ENCODE data around the gene RCOR3.
A peak's percentile ranks its signal among the peaks of the same experiment; 100 is the strongest.
"Not testable (repeated sequence)": the region's sequence is repeated elsewhere in the genome, so short reads cannot be mapped to it uniquely, and the experiment has no call there.

RCOR3 gene

DNA sequence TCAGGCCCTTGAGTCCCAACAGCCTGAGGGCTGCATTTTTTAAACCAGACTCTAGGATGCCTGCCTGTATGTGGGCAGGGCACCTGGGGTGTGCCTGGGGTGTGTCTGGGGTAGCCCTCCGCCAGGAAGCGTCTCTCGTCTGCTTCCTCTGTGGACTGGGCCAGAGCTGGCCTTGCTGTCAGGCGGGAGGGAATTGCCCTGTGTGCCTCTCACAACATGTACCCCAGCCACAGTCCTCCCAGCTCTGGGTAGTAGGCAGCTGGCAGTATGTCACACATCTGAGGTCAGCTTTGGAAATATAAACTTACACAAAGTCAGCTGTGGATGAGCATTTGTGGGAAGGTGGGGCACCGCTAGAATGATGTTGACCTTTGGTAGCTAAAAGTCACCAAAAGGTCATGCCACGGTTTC, 80.5 kb downstream of the RCOR3 start:
- DNase-seq (ENCODE audit: low read depth in 2 of 3, low spot score in 1 of 3): no peak

DNA sequence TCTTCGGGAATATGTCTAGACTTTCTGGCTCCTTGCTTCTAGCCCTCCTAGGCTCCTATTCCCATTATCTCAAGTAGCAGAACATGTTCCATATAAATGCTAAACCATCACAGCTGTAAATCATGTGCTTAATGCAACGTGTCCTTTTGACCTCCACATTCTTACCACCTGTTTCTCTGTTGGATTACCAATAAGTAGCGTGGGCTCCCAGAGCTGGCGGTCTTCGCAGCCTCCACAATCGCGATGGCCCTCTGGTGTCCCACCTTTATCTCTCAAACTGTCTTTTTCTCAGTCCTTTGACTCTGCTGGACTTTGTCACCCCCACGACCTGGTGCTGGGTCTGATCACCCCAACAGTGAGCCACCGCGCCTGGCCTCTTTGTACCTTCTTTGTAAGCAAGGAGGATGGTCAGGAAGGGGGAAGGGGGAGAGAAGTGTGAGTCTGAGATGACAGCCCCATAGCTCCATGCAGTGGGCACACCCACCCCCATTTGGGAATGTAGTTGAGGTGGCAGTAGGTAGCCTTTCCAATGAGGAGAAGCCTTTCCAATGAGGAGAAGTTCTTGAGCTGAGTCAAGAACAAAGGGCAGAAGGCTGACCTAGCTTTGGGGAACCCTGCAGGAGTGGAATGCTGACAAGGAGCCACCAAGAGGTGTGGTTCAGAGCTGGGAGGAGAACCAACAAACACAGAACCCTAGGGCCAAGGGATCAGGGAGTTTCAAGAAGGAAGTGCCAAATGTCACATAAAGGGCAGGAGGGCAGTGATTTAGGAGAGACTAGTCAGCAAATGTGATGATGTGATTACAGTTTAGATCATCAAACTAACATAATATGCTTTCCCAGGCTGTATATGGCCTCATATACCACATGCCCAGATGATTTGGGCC, 81.7 kb downstream of the RCOR3 start:
- no peak for DNase-seq (ENCODE audit: low read depth in 2 of 3, low spot score in 1 of 3)

DNA sequence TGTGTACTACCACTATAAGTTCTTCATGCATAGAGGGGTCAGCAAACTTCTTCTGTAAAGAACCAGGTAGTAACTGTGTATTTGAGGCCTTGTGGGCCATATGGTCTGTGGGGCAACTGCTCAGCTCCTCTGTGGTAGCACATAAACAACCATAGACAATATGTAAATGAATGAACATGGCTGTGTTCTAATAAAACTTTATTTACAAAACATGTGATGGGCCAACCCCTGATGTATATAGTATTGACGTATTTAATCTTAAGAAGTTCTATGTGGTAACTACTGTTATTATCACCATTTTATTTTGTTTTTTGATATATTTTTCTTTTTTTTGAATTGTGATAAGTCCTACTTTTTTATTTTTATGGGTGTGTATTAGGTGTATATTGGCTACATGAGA, 82.8 kb downstream of the RCOR3 start:
- DNase-seq (ENCODE audit: low read depth in 2 of 3, low spot score in 1 of 3): no peak

DNA sequence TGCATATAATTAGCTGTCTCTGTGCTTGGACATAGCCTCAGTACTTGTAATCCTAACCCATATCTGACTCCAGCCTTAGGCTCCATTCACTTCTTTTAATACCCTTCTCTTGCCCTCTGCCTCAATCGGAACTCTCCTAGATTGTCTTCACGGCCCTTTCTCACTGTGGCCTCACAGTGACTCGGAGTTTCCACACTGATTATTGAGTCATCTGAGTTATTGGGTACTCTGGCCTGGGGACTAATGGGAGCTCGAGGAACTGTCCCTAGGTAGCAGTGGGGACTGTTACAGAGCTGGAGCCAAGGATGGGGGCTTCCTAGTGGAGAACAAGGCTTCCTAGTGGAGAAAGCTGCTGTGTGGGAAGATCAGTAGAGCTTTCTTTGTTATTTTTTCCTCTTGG, 84.4 kb downstream of the RCOR3 start:
- no peak for DNase-seq (ENCODE audit: low read depth in 2 of 3, low spot score in 1 of 3)

DNA sequence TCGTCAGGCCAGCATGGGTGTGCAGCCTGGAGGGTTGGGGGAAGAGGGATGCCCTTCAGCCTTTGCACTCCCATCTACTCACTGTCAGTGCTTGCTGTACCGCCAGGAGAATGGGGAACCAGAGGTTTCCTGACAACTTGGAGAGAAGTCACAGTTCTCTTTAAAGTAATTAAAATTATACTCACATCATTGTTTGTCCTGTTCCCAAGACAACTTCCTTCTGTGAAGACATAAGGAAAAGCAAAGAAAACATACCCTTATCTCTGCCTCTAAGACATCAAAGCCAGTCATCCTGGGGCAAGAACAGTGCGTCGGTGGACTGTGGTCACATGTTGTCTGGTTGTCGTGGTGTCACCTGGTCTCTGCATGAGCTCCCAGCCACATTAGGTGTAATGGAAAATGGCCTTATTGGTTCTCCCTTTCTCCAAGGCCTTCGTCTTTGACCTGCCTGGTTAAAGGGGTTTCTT, 85.0 kb downstream of the RCOR3 start:
- no peak for DNase-seq (ENCODE audit: low read depth in 2 of 3, low spot score in 1 of 3)

DNA sequence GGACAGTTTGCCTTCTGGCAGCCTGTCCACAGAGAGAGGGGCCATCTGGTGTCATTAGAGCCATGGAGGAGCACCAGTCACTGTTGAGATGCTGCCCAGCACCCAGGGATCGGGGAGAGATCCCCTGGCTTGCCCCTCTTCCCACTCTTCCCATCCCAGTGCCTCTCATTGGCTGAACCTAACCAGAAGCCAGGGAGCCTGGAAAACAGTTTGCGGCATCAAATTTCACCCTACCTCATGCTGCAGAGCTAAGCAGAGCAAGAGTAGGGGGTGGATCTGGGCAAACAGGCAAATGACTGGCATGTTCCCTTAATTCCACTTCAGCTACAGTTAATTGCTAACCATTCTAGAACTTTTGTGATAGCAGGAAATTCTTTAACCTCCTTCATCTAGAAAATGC, 86.6 kb downstream of the RCOR3 start:
- no peak for DNase-seq (ENCODE audit: low read depth in 2 of 3, low spot score in 1 of 3)

DNA sequence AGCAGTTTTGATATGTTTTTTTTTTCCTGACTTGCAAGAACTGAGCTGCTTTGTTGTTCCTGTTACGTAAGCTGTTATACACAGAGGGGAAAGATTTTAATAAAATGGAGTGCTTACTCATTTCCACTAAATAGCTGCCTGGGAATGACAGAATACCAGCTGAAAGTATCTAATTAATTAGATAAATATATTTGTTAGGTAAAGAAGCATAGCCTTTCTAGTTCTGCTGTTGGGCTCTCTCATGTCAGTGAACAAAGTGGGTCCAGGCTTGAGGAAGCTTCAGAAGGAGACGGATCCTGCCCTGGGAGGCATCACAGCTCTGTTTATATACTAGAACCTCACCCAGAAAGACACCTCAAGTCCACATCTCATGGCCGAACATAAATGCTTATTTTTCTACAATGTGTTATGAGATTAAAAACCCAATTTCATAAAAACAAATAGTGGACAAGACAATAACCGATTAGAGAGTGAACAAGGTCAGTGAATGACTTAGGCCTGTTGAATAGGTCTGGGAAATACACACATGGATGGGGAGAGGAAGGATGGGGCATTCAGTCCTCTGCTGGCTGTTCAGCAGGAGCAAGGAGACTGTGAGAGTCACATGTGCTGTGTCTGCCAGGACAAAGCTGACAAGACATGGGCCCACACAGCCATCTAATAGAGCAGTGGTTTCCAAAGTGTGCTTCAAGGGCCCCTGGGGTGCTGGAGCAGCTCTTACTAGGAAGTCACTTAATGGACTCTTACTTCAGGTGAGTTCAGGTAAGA, 88.1 kb downstream of the RCOR3 start:
- DNase-seq (ENCODE audit: low read depth in 2 of 3, low spot score in 1 of 3): no peak

DNA sequence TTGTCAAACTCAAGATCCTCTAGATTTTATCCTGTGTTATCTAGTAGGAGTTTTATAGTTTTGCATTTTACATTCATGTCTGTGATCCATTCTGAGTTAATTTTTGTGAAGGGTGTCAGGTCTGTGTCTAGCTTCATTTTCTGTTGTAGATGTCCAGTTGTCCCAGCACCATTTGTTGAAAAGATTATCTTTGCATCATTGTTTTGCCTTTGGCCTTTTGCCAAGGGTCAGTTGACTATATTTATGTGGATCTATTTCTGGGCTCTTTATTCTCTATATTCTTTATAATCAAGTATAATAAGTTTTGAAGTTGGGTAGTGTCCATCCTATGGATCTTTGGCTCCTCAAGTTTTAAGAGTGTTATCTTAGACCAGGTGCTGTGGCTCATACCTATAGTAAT, 89.4 kb downstream of the RCOR3 start:
- DNase-seq (ENCODE audit: low read depth in 2 of 3, low spot score in 1 of 3): no peak

DNA sequence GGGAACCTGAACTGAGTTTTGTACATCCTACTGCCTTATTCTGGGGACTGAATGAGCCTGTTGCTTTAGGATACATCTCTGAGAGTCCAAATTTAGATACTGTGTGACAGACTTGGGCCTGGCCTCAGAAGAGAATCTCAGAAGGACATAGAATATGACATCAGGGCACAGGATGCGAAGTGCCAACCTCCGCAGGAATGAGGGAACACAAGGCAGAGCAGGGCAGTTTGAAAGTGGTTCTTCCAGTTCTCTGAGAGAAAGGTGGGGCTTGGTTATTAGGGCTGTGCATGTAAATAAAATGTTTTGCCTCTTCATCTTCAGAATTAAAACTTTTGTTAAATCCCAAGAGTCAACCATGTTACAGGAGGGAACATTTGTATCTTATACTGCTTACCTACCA, 90.6 kb downstream of the RCOR3 start:
- no peak for DNase-seq (ENCODE audit: low read depth in 2 of 3, low spot score in 1 of 3)

DNA sequence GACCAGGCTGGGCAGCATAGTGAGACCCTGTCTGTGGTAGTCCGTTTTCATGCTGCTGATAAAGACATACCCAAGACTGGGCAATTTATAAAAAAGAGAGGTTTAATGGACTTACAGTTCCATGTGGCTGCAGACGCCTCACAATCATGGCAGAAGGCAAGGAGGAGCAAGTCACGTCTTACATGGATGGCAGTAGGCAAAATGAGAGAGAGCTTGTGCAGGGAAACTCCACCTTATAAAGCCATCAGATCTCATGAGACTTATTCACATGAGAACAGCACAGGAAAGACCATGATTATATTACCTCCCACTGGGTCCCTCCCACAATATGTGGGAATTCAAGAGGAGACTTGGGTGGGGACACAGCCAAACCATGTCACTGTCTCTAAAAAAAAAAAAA, 92.9 kb downstream of the RCOR3 start:
- not testable (repeated sequence) for DNase-seq (ENCODE audit: low read depth in 2 of 3, low spot score in 1 of 3)

DNA sequence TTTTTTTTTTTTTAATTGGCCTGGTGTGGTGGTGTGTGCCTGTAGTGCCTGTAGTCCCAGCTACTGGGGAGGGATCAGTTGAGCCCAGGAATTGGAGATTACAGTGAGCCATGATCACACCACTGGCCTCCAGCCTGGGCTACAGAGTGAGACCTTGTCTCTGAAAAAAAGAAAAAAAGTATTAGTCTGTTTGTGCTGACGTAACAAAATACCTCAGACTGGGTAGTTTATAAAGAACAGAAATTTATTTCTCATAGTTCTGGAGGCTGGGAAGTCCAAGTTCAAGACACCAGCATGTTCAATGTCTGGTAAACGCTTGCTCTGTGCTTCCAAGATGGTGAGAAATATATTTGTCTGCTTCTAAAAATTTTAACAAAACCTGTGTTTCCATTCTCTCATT, 93.3 kb downstream of the RCOR3 start:
- DNase-seq (ENCODE audit: low read depth in 2 of 3, low spot score in 1 of 3): no peak

DNA sequence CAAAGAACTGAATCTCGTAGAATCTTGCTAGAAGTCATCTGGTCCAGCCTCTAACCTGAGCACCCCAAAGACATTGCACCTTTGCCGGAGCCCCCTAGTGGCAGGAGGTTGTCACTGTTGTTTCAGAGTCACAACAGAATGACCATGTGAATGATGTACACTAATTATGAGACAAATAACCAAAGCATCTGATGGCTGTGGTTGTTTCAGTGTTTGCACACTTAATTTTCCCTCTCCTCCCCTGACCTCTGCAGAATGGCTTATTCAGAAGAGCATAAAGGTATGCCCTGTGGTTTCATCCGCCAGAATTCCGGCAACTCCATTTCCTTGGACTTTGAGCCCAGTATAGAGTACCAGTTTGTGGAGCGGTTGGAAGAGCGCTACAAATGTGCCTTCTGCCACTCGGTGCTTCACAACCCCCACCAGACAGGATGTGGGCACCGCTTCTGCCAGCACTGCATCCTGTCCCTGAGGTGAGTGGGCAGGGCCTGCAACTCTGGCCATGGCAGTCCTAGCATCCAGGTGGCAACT, 93.9 kb downstream of the RCOR3 start:
- peak; percentile 45 to 54 (median 48) for DNase-seq (ENCODE audit: low read depth in 2 of 3, low spot score in 1 of 3)

DNA sequence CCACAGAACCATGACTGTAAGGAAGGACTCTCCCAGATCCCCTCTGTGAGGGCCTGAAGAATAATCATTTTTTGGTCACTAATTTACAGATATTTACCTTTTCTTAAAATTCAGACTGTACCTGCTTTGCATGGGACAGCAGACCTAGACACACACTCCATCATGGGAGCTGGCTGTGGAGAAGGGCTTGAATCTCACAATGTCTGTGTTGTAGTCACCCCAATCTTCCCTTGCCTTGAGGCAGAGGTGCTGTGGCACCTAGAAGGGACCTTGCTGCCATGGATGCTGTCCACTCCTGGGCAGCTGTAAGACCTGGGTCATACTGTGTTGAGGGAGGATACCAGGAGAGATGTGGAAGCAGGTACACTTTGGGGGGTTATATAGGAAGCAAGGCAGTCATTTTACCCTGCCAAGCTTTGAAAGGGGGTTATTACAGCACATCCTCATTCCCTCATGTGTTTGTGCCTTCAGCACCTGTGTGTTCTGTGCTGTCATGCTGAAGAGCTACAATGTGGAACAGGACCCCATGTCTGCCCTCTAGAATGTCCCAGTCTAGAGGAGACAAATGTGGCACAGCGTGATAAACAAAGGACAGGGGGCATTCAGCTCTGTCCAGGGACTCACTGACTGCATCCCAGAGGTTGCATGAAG, 94.5 kb downstream of the RCOR3 start:
- no peak for DNase-seq (ENCODE audit: low read depth in 2 of 3, low spot score in 1 of 3)

DNA sequence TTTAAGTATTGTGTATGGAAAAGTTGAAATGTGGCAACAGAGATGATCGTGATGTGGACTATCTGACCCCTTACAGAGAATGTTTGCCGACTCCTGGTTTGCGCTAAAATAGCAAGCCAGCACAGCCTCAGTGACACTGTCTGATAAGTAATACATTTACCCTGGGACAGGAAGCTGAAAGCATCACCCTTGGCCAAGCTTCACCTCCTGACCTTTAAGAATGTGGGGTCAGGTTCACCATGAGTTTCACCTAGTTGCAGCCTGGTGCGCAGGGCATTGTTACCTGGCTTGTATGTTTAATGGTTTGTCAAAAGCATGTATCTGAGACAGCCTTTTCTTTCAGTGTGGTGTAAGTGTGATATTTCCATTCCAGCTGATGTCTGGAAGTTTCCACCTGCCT, 96.7 kb downstream of the RCOR3 start:
- DNase-seq (ENCODE audit: low read depth in 2 of 3, low spot score in 1 of 3): no peak

DNA sequence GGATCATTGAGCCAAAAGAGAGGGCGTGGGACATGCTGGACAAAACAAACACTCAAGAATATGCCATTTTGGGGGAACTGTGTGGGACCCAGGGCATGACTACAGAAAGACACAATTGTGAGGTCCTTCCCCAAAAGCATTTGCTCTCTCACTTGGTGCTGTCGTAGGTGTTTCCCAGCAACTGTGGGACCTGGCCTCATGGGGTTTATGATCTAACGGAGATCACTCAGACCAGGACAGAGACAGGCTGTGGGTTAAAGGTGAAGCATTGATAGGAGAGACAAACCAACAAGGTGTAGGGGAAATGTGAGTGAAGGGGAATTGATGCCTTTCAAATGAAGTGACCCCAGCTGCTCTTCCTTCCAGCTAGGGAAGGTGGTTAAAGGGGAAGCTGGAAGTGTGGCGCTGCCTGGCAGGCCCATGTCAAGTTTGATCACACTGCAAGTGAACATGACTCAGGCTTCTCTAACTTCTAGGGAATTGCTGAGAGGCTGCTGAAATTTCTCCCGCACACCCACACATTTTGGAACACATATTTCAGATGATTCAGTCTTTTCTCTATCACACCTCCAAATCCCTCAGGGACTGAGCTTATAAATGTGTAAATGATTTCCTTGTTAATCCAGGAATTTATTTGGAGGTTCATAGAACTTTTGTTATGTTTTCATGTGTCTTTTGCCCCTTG, 97.7 kb downstream of the RCOR3 start:
- DNase-seq (ENCODE audit: low read depth in 2 of 3, low spot score in 1 of 3): no peak

DNA sequence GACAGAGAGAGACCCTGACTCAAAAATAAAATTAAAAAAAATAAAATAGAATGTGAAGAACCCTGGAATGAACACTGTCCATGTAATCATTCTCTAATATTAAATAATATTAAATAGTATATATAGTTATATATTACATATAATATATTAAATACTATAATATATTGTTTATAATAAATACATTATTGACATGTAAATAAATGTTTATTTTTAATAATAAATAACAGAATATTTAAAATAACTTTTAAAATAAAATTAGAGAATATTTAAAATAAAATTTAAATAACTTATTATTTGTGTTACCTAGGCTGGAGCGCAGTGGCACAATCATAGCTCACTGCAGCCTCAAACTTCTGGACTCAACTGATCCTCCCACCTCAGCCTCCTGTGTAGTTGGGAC, 99.5 kb downstream of the RCOR3 start:
- DNase-seq (ENCODE audit: low read depth in 2 of 3, low spot score in 1 of 3): no peak

DNA sequence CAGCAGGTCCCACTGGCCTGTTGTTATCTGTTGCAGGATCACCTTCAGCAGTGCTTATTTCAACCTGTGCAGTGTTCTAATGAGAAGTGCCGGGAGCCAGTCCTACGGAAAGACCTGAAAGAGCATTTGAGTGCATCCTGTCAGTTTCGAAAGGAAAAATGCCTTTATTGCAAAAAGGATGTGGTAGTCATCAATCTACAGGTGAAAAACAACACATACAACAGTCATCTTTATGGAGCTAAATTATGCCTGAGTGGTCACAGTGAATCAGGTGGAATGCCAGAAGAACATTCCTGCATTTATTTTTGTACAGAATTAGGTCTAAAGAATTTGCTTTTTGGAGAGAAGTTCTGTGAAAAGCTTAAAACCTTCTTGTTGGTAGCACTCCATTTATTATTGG, 100.7 kb downstream of the RCOR3 start:
- no peak for DNase-seq (ENCODE audit: low read depth in 2 of 3, low spot score in 1 of 3)

DNA sequence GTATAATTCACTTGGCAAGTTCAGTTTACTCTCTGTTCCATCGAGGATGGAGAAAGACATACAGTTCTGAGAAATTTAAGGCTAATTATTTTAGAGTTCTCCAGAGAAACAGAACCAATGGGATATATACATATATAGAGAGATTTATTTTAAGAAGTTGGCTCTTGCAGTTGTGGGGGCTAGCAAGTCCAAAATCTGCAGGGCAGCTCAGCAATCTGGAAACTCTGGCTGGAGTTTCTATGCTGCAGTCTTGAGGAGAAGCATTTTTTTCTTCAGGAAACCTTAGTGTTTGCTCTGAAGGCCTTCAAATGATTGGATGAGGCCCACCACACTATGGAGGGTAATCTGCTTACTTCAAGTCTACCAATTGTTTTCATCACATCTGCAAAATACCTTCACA, 102.0 kb downstream of the RCOR3 start:
- no peak for DNase-seq (ENCODE audit: low read depth in 2 of 3, low spot score in 1 of 3)
